ENCODE data around the gene ADSL.

DNA sequence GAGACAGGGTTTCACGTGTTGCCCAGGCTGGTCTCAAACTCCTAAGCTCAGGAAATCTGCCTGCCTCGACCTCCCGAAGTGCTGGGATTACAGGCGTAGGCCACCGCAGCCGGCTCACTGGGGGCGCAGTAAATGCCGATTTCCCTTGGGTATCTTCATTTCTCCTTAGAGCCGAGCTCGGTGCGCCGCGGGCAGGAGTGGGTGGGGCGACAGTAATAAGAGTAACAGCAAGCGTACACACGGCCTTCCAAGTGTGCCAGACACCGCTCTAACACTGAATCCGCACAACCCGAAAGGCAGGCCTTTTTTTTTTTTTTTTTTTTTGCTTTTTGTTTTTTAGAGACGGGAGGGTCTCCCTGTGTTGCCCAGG, 500 bp upstream of the ADSL start:
- TF ChIP-seq, protein P1, sequence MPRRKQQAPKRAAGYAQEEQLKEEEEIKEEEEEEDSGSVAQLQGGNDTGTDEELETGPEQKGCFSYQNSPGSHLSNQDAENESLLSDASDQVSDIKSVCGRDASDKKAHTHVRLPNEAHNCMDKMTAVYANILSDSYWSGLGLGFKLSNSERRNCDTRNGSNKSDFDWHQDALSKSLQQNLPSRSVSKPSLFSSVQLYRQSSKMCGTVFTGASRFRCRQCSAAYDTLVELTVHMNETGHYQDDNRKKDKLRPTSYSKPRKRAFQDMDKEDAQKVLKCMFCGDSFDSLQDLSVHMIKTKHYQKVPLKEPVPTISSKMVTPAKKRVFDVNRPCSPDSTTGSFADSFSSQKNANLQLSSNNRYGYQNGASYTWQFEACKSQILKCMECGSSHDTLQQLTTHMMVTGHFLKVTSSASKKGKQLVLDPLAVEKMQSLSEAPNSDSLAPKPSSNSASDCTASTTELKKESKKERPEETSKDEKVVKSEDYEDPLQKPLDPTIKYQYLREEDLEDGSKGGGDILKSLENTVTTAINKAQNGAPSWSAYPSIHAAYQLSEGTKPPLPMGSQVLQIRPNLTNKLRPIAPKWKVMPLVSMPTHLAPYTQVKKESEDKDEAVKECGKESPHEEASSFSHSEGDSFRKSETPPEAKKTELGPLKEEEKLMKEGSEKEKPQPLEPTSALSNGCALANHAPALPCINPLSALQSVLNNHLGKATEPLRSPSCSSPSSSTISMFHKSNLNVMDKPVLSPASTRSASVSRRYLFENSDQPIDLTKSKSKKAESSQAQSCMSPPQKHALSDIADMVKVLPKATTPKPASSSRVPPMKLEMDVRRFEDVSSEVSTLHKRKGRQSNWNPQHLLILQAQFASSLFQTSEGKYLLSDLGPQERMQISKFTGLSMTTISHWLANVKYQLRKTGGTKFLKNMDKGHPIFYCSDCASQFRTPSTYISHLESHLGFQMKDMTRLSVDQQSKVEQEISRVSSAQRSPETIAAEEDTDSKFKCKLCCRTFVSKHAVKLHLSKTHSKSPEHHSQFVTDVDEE (CRISPR knock-in tag; IDR thresholded peaks at IDR 0.05): no peak
- TF ChIP-seq, protein P2, sequence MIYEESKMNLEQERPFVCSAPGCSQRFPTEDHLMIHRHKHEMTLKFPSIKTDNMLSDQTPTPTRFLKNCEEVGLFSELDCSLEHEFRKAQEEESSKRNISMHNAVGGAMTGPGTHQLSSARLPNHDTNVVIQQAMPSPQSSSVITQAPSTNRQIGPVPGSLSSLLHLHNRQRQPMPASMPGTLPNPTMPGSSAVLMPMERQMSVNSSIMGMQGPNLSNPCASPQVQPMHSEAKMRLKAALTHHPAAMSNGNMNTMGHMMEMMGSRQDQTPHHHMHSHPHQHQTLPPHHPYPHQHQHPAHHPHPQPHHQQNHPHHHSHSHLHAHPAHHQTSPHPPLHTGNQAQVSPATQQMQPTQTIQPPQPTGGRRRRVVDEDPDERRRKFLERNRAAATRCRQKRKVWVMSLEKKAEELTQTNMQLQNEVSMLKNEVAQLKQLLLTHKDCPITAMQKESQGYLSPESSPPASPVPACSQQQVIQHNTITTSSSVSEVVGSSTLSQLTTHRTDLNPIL (CRISPR knock-in tag; IDR thresholded peaks at IDR 0.05; ENCODE audit: low read depth): no peak
